ENCODE data around the gene DAND5.

- TF ChIP-seq POLR2A (IDR thresholded peaks at IDR 0.05; ENCODE audit: low read depth, low read length) (no peak), POLR2AphosphoS5 (IDR thresholded peaks at IDR 0.05; ENCODE audit: low read depth, low read length) (no peak), TAF1 (IDR thresholded peaks at IDR 0.05; ENCODE audit: borderline replicate concordance, low read depth, low read length) (no peak)
Observed at GRCh38 chr19:12985049-12985776, 15.8 kb downstream of the DAND5 start.

Measured in GM12892 (cell line).